ENCODE data around the gene PPP1R12C. TPM values are rescaled to one million over a fixed set of nuclear protein-coding genes. Genes with fewer than 3 reads are reported as not detected.

Gene PPP1R12C
- total and polyA plus RNA-seq, 2 experiments from 2014 or later = 69.7 to 74.5 TPM

- H2AFZ ChIP-seq = no peak overlapping the region
- 89% methylated on average over 19 of the region's 23 CpGs for WGBS (ENCODE audit: low lambda C conversion rate, missing lambda C conversion rate)
- no peaks in the 10 kb centered on the region for H3K79me2 ChIP-seq
- no peak overlapping the region for H3K27ac ChIP-seq
- H3K4me1 ChIP-seq (ENCODE audit: insufficient read depth) = no peaks in the 10 kb centered on the region
- TF ChIP-seq CTCF (IDR thresholded peaks at IDR 0.05; ENCODE audit: poor library complexity) (no peak), EZH2phosphoT487 (IDR thresholded peaks at IDR 0.05; ENCODE audit: low read depth, severe bottlenecking, unreplicated experiment) (no peak), EZH2 (IDR thresholded peaks at IDR 0.05; ENCODE audit: borderline replicate concordance) (no peak)
- no peaks in the 10 kb centered on the region for H3K36me3 ChIP-seq (replicated peaks; ENCODE audit: insufficient read depth, low read depth)
- no peaks in the 10 kb centered on the region for H3K9me2 ChIP-seq (replicated peaks; ENCODE audit: insufficient read depth)
- no peaks in the 10 kb centered on the region for H3K9me3 ChIP-seq (ENCODE audit: low read depth)
- DNase-seq (ENCODE audit: low spot score) = no peak
- no peak overlapping the region for H3K4me2 ChIP-seq
- no peak overlapping the region for H3K4me3 ChIP-seq
- no peaks in the 10 kb centered on the region for H3K27me3 ChIP-seq
- H4K20me1 ChIP-seq (ENCODE audit: insufficient read depth, poor library complexity, severe bottlenecking) = peaks cover 2% of the 10 kb centered on the region
Observed at GRCh38 chr19:55095260-55096060, 22.0 kb downstream of the PPP1R12C start.

GRCh38 chr19:55094456-55095259 lies 22.8 kb downstream of the PPP1R12C start:
- H3K4me1 ChIP-seq (ENCODE audit: insufficient read depth) = no peaks in the 10 kb centered on the region
- no peaks in the 10 kb centered on the region for H3K27me3 ChIP-seq
- 92% methylated on average over 32 of the region's 32 CpGs for WGBS (ENCODE audit: low lambda C conversion rate, missing lambda C conversion rate)
- H4K20me1 ChIP-seq (ENCODE audit: insufficient read depth, poor library complexity, severe bottlenecking) = no peaks in the 10 kb centered on the region
- no peaks in the 10 kb centered on the region for H3K79me2 ChIP-seq
- H3K4me2 ChIP-seq = no peak overlapping the region
- no peak overlapping the region for H3K4me3 ChIP-seq
- no peaks in the 10 kb centered on the region for H3K9me2 ChIP-seq (replicated peaks; ENCODE audit: insufficient read depth)
- no peak overlapping the region for H2AFZ ChIP-seq
- TF ChIP-seq CTCF (IDR thresholded peaks at IDR 0.05; ENCODE audit: poor library complexity) (no peak), EZH2phosphoT487 (IDR thresholded peaks at IDR 0.05; ENCODE audit: low read depth, severe bottlenecking, unreplicated experiment) (no peak), EZH2 (IDR thresholded peaks at IDR 0.05; ENCODE audit: borderline replicate concordance) (no peak)
- H3K36me3 ChIP-seq (replicated peaks; ENCODE audit: insufficient read depth, low read depth) = no peaks in the 10 kb centered on the region
- DNase-seq (ENCODE audit: low spot score) = no peak
- no peak overlapping the region for H3K27ac ChIP-seq
- H3K9me3 ChIP-seq (ENCODE audit: low read depth) = no peaks in the 10 kb centered on the region

- H4K20me1 ChIP-seq (ENCODE audit: insufficient read depth, poor library complexity, severe bottlenecking) = peaks cover 8% of the 10 kb centered on the region
- no peaks in the 10 kb centered on the region for H3K79me2 ChIP-seq
- H3K36me3 ChIP-seq (replicated peaks; ENCODE audit: insufficient read depth, low read depth) = no peaks in the 10 kb centered on the region
- H3K4me3 ChIP-seq = no peak overlapping the region
- H3K9me3 ChIP-seq (ENCODE audit: low read depth) = no peaks in the 10 kb centered on the region
- WGBS (ENCODE audit: low lambda C conversion rate, missing lambda C conversion rate) = 92% methylated on average over 25 of the region's 49 CpGs
- H3K27me3 ChIP-seq = no peaks in the 10 kb centered on the region
- DNase-seq (ENCODE audit: low spot score) = no peak
- TF ChIP-seq CTCF (IDR thresholded peaks at IDR 0.05; ENCODE audit: poor library complexity) (no peak), EZH2phosphoT487 (IDR thresholded peaks at IDR 0.05; ENCODE audit: low read depth, severe bottlenecking, unreplicated experiment) (no peak), EZH2 (IDR thresholded peaks at IDR 0.05; ENCODE audit: borderline replicate concordance) (no peak)
- no peak overlapping the region for H3K27ac ChIP-seq
- peaks cover 6% of the 10 kb centered on the region for H3K4me1 ChIP-seq (ENCODE audit: insufficient read depth)
- no peak overlapping the region for H2AFZ ChIP-seq
- H3K9me2 ChIP-seq (replicated peaks; ENCODE audit: insufficient read depth) = no peaks in the 10 kb centered on the region
- no peak overlapping the region for H3K4me2 ChIP-seq
Observed at GRCh38 chr19:55092423-55093318, 24.8 kb downstream of the PPP1R12C start.

Data from hepatocyte (in vitro differentiated cells).